Smooth muscle cell of trachea (primary cell): Measurements from ENCODE around the gene PRUNE1. TPM values are rescaled to one million over a fixed set of nuclear protein-coding genes. Genes with fewer than 3 reads are reported as not detected.

Source experiments
- total RNA-seq: library from RNA; depleted of rRNA; stranded (reverse); fragments of >200 nt; gene quantifications from 2 replicates; pipeline ENCODE4 v1.2.1, GENCODE V29; 2014

Gene PRUNE1
- total RNA-seq, result 7.1 and 9.8 TPM in 2 replicates

GRCh38 chr1:151008244-151009205 is at the start of gene PRUNE1:
PRUNE1 (plus strand) TSS chr1:151008449; CDS start chr1:151008633, 184 bp downstream.

GRCh38 chr1:150974580-150975478 is 33.4 kb upstream of the PRUNE1 start, which contains the start of gene CERS2:
CERS2 (minus strand) TSS chr1:150974835; CDS start chr1:150969090, 5,745 bp downstream.

GRCh38 chr1:150981805-150982712 is 26.2 kb upstream of the PRUNE1 start, which contains the start of gene ANXA9:
ANXA9 (plus strand) TSS chr1:150982292; CDS start chr1:150983106, 814 bp downstream.

GRCh38 chr1:151006327-151007052 is 1.8 kb upstream of the PRUNE1 start, which contains the start of gene MINDY1:
MINDY1 (minus strand) TSS chr1:151006902; CDS start chr1:151002617, 4,285 bp downstream.

GRCh38 chr1:151036356-151036755 is 28.1 kb downstream of the PRUNE1 start, which contains the start of gene BNIPL:
BNIPL (plus strand) TSS chr1:151036586; CDS start chr1:151036726, 140 bp downstream.

GRCh38 chr1:151047591-151047924 is 39.3 kb downstream of the PRUNE1 start, which contains the start of gene C1orf56:
C1orf56 (plus strand) TSS chr1:151047751; CDS start chr1:151047848, 97 bp downstream.

GRCh38 chr1:151059109-151060006 is 51.1 kb downstream of the PRUNE1 start, which contains the start of gene CDC42SE1:
CDC42SE1 (minus strand) TSS chr1:151059622; CDS start chr1:151055730, 3,892 bp downstream.

GRCh38 chr1:151060007-151060656 is 51.9 kb downstream of the PRUNE1 start, which contains the start of gene MLLT11:
MLLT11 (plus strand) TSS chr1:151060397; CDS start chr1:151067225, 6,828 bp downstream.

GRCh38 chr1:151070474-151071276 is 62.4 kb downstream of the PRUNE1 start, which contains the start of gene GABPB2:
GABPB2 (plus strand) TSS chr1:151070761; CDS start chr1:151088190, 17,429 bp downstream.

Other genes with a start within 250 kb of the PRUNE1 start
- 2.3 and 6.1 TPM in 2 replicates for gene CTSS, start 242.7 kb upstream of the PRUNE1 start, total RNA-seq
- gene CTSK, start 200.2 kb upstream of the PRUNE1 start, total RNA-seq, result 224 and 295 TPM in 2 replicates
- 46.3 and 54.3 TPM in 2 replicates for gene ARNT, start 131.8 kb upstream of the PRUNE1 start, total RNA-seq
- not detected in 2 replicates for gene CTXND2, start 121.3 kb upstream of the PRUNE1 start, total RNA-seq
- 35.9 and 42.5 TPM in 2 replicates for gene SETDB1, start 82.1 kb upstream of the PRUNE1 start, total RNA-seq
- 87.1 and 170 TPM in 2 replicates for gene CERS2, start 33.6 kb upstream of the PRUNE1 start, total RNA-seq
- gene ANXA9, start 26.2 kb upstream of the PRUNE1 start, total RNA-seq, result 0.17 and 0.29 TPM in 2 replicates
- gene MINDY1, start 1.5 kb upstream of the PRUNE1 start, total RNA-seq, result 13.4 and 15.0 TPM in 2 replicates
- gene BNIPL, start 28.1 kb downstream of the PRUNE1 start, total RNA-seq, result under 0.01 and 0.17 TPM in 2 replicates
- 1.7 and 4.8 TPM in 2 replicates for gene C1orf56, start 39.3 kb downstream of the PRUNE1 start, total RNA-seq
- 36.5 and 40.7 TPM in 2 replicates for gene CDC42SE1, start 51.2 kb downstream of the PRUNE1 start, total RNA-seq
- gene MLLT11, start 51.9 kb downstream of the PRUNE1 start, total RNA-seq, result 2.9 and 3.1 TPM in 2 replicates
- 14.0 and 23.7 TPM in 2 replicates for gene GABPB2, start 62.3 kb downstream of the PRUNE1 start, total RNA-seq
- 1.2 and 1.3 TPM in 2 replicates for gene SEMA6C, start 138.2 kb downstream of the PRUNE1 start, total RNA-seq
- not detected in 2 replicates for gene TNFAIP8L2, start 148.2 kb downstream of the PRUNE1 start, total RNA-seq
- 5.8 and 6.1 TPM in 2 replicates for gene LYSMD1, start 157.5 kb downstream of the PRUNE1 start, total RNA-seq
- 21.8 and 27.5 TPM in 2 replicates for gene SCNM1, start 157.7 kb downstream of the PRUNE1 start, total RNA-seq
- gene TMOD4, start 167.5 kb downstream of the PRUNE1 start, total RNA-seq, result 0.17 and 0.29 TPM in 2 replicates
- 37.9 and 50.6 TPM in 2 replicates for gene VPS72, start 181.7 kb downstream of the PRUNE1 start, total RNA-seq
- gene PIP5K1A, start 190.1 kb downstream of the PRUNE1 start, total RNA-seq, result 57.2 and 70.8 TPM in 2 replicates
- gene PSMD4, start 246.3 kb downstream of the PRUNE1 start, total RNA-seq, result 205 and 248 TPM in 2 replicates